ENCODE data around the gene RPS17. TPM values are rescaled to one million over a fixed set of nuclear protein-coding genes. Genes with fewer than 3 reads are reported as not detected.
"Not testable (repeated sequence)": the region's sequence is repeated elsewhere in the genome, so short reads cannot be mapped to it uniquely, and the experiment has no call there.

RPS17 gene
- total RNA-seq, 1 experiment from 2014 or later = 3,004 TPM

- DNase-seq (ENCODE audit: low spot score) = not testable (repeated sequence)
Observed at GRCh38 chr15:82513587-82513986, 26.7 kb downstream of the RPS17 start.

- DNase-seq (ENCODE audit: low spot score) = not testable (repeated sequence)
Observed at GRCh38 chr15:82507693-82508092, 32.6 kb downstream of the RPS17 start.

- DNase-seq (ENCODE audit: low spot score) = not testable (repeated sequence)
Observed at GRCh38 chr15:82507087-82507486, 33.2 kb downstream of the RPS17 start.

GRCh38 chr15:82505842-82506241 lies 34.4 kb downstream of the RPS17 start:
- not testable (repeated sequence) for DNase-seq (ENCODE audit: low spot score)

GRCh38 chr15:82504074-82504473 lies 36.2 kb downstream of the RPS17 start:
- not testable (repeated sequence) for DNase-seq (ENCODE audit: low spot score)

GRCh38 chr15:82502700-82503339 lies 37.4 kb downstream of the RPS17 start:
- not testable (repeated sequence) for DNase-seq (ENCODE audit: low spot score)

- not testable (repeated sequence) for DNase-seq (ENCODE audit: low spot score)
Observed at GRCh38 chr15:82500772-82501171, 39.5 kb downstream of the RPS17 start.

- DNase-seq (ENCODE audit: low spot score) = not testable (repeated sequence)
Observed at GRCh38 chr15:82497978-82498377, 42.3 kb downstream of the RPS17 start.

GRCh38 chr15:82488250-82488649 lies 52.0 kb downstream of the RPS17 start:
- peak; percentile 6 for DNase-seq (ENCODE audit: low spot score)

GRCh38 chr15:82487045-82487444 lies 53.2 kb downstream of the RPS17 start:
- not testable (repeated sequence) for DNase-seq (ENCODE audit: low spot score)

Other genes with a start within 250 kb of the RPS17 start
- 0.56 TPM in 1 of 2 replicates, not detected in the other for gene GOLGA6L10, start 191.0 kb downstream of the RPS17 start, total RNA-seq (2014; rRNA removed; shearing (Covaris generic))
- gene GOLGA6L9, start 110.6 kb downstream of the RPS17 start, total RNA-seq (2014; rRNA removed; shearing (Covaris generic)) = 0.37 and 0.75 TPM in 2 replicates
- 5.2 and 6.6 TPM in 2 replicates for gene CPEB1, start 106.9 kb upstream of the RPS17 start, total RNA-seq (2014; rRNA removed; shearing (Covaris generic))
- 0.14 and 0.51 TPM in 2 replicates for gene AP3B2, start 169.4 kb upstream of the RPS17 start, total RNA-seq (2014; rRNA removed; shearing (Covaris generic))